ENCODE measurements around the gene HDAC4.

Gene HDAC4

DNA sequence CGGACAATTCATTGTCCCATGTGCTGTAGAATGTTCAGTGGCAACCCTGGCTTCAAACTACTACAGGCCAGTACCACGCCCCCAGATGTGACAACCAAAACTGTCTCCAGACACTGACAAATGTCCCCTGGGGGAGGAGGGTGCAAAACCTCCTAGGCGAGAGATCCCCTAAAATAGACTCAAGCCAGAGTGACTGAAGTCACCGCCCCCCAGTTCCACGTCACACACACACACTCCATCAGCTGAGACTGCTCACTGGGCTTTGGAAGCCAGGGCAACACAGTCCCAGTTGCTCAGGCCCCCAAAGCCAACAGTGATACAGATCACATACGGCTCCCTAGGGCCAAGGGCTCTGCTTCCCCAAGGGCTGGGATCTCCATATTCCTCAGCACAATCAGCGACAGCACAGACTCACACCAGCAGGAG lies 19.1 kb downstream of the HDAC4 start:
- DNase-seq: peak; percentile 31

DNA sequence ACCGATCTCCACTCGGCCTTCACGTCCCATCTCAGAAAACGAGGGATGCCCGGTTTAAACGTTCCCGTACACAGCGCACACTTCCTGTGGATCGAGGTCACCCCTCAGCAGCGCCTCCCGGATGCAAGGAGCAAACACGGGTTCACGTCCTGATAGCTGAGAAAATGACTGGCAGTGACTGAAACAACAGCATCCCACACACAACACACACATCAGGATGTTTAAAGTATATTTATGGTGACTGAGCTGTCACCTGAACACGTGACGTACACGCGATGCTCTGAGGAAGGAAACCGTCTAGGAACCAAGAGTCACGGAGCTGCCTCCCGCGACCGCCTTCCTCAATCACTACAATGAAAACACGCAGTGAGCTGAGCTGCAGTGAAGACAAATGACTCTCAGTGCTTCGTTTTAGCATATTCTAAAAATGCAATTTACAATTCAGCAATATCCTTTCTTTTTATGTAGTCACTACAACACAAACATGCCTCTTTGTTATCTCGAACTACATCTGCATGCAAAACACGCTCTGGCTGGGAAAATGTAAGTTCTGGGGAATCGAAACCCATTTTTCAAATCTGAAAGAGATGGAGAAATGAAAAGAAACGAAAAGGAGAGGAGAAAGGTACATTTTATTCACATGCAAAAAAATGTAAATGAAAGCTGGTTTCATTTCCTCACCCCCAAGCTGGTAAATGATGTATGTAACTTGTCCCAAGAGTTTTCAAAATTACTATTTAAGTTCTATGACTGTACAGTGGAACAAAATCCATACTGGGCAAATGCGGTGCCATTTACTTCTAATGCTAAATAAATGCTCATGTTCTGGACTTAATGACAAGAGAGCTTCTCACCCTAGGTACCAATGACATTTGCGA lies 19.8 kb downstream of the HDAC4 start:
- no peak for DNase-seq

DNA sequence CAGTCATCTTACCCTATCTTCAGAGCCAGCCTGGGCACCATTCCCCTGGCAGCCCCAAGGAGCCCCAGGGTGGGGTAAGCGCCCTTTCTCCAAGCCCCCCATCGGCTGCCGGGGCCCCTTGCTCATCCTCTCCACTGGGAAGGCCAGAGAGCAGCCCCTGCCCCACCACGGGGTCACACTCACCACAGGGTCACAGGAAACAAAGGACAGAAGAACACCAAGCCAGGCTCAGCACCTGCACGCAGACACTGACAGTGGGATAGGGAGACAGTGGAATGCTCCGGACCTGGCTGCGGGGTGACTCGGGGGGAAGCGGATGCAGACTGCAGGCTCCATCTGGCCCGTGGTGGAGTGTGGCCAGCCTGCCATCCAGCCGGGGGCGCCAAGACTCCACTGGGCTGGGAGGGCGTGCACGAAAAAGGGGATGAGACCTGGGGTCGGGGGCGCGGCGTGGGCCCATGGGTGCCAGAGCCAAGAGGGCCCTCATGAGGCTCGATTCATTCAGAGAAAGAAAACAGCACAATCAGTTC lies 21.1 kb downstream of the HDAC4 start:
- no peak for DNase-seq

DNA sequence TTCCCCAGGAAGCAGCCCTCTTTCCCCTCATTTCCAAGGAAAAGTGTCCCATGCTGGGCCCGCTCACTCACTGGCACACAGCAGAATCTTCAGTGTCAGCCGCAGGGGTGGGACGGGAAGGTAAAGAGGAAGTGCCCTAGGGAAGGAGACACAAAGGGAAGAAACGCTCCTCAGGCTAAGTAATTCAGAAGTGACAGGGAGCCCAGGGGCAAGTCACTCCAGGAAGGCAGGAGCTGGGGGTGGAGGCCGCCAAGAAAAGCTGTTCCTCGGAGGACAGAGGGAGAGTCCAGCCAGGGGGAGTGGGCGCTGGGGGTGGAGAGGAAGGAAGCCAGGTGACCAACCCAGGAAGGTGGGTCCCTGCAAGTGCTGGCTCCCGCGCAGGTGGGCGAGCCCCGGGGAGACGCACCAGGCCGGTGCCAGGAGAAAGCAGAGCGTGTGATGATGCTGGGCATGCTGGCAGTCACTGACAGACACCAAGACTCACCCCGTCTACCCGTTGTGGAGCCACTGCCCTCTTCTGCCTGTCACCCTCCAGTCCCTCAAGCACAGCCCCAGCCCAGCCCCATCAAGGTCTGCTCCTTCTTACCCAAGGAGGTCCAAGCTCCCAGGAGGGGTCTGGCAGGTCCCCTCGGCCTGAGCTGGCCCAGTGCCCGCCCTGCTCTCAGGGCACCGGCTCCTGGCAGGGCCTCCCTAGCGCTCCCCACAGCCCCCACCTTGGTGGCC lies 21.7 kb downstream of the HDAC4 start:
- DNase-seq: no peak

DNA sequence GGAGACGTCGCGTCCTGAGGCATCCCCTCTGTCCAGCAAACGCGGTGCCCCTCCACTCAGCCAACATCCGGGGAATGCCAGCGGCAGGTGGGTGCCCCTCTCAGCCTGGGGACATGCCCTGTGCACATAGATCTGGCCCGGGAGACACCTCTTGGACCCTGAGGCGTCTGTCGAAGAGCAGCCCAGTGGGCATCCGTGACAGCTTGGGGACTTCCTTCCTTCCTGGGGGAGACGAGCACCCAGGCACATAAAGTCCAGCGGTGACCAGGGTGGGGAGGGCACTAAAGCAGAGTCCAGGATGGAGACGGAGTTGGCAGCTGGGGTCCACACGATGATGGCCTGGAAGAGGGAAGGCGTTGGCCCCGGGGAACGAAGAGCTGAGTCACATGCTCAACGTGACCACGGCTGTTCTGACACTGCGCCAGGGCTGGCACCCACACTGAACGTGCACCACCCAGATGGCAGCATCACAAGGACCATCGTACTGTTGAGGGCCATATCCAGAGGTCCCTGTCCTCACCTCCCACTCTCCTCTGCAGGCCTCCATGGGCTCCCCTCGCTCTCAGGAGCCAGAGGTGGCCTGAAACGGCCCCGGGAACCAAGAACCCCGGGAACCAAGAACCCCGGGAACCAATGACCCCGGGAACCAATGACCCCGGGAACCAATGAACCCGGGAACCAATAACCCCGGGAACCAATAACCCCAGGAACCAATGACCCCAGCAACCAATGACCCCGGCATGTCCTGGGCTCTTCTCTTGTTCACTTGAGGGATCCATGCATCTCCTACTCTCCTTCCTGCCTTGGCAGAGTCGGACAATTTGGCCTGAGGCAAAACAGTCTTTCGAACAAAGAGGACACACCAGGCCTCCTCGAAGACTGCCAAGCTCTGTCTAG lies 22.6 kb downstream of the HDAC4 start:
- DNase-seq: no peak

DNA sequence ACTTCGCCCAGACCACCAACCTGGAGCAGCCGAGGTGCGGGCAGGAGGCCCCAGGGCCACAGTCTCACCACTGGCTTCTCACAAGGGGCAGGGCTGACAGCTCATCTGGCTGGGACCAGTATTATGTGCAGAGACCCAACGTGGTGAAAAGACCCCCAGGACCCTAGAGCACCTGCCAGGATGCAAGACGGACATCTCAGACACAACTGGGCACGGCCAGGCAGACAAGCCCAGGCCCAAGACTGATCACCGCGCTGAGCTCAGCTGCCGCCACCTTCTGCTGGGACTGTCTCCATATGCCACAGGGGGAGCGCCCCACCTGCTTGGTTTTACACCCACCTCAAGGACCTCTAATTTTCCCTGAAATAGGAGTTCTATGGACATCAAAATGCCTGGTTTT lies 23.2 kb downstream of the HDAC4 start:
- no peak for DNase-seq

DNA sequence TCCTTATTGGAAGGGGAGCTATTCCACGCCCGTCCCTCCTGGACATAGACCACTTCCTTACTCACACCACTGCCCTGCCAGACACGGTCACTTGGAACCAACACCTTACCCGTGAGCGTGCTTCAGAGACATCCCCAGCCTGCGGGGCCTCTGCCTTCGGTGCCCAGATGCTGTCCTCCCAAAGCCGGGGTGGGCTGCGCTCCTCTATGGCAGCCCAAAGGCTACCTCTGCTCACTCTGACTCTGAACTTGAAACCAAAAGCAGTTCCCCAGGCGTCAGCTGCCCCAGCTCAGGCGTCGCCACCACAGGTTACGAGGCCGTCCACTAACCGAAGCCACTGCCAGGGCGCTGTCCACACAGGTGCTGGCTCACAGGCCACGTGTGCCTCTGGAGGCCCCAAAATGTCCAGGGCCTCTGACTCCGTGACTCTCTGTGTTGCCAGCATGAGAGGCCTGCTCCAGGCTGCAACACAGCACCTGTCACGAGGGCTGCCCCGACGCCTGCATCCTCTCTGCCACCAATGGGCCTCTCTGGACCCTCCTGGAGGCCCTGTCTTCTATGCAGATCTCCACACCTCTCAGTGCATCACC lies 23.8 kb downstream of the HDAC4 start:
- no peak for DNase-seq

DNA sequence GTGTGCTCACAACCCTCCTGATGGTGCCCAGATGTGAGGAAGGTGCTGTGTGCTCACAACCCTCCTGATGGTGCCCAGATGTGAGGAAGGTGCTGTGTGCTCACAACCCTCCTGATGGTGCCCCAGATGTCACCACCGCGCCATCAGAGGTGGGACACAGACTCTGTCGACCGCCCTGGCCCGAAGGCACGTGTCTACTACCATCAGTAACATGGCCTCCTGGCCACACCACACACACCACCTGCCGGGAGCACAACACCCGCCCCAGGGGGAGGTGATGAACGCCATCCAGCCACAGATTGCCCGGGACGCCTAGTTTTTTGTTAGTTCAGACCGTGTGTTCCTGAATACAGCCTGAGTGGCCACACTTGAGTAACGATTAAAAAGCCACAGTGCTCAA lies 24.5 kb downstream of the HDAC4 start:
- no peak for DNase-seq

DNA sequence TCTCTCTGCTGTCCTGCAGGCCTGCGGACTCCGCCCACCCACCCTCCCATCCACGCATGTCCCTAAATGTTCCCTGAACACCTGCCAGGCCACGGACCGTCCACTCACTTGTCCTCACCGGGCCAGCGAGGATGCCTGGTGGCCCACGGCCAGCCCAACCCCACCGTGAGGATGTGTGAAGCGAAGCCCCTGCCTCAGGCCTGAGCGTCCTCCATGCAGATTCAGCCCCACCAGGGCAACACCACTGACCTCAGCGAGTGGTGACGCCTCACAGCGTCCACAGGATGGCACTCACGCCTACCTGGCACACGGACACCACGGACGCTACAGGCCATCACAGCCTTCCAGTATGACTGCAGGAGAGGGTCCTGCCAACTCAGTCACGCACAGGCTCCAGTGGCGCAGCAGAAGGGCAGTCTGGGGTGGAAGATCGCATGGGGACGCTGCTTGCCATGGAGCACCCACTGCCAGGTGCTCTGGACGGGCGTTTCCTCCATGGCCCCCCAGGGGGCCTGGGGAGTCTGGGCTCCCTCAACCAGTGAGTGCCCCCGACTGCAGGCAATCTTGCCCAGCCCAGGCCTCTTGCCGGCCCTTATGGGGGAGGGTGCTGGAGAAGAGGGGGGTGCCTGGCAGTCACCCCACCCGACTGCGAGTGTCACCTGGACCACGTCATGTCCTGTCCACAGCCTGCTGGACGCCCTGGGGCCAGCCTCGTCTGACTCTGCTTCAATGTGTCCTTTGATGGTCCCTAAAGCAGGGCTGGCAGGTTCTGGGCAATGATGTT lies 25.4 kb downstream of the HDAC4 start:
- no peak for DNase-seq

DNA sequence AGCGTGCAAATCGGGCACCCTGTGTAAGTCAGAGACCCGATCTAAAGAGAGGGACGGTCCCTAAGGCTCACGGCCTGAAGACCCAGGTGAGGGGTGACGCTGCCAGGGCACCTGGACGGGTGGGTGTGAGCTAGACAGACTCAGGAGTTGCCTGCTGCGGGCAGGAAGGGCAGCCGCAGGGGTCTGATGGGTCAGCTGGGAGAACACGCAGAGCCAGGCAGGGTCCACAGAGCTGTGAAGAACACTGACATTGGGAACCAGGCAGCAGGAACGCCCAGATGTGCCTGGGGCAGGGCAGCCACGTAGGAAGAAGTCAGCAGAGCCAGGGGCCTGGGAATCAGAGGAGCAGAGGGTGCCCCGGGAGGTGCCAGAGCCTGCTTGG lies 25.9 kb downstream of the HDAC4 start:
- no peak for DNase-seq

DNA sequence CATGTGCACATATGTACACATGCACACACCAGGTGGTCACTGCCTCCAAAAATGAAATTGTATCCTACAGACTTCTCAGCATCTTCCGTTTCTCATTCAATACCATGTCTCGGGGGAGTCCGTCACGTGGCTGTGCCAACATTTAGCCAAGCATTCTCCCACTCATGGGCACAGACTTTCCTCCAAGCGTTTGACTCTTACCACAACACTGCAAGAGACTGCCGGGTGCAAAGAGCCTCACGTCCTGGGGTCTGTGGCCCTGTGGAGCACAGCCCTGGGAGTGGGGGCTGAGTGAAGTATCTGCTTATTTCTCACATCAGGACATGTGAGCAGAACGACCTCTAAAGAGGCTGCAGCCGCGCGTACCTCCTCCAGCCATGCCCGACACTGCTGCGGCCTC lies 28.0 kb downstream of the HDAC4 start:
- DNase-seq: no peak

DNA sequence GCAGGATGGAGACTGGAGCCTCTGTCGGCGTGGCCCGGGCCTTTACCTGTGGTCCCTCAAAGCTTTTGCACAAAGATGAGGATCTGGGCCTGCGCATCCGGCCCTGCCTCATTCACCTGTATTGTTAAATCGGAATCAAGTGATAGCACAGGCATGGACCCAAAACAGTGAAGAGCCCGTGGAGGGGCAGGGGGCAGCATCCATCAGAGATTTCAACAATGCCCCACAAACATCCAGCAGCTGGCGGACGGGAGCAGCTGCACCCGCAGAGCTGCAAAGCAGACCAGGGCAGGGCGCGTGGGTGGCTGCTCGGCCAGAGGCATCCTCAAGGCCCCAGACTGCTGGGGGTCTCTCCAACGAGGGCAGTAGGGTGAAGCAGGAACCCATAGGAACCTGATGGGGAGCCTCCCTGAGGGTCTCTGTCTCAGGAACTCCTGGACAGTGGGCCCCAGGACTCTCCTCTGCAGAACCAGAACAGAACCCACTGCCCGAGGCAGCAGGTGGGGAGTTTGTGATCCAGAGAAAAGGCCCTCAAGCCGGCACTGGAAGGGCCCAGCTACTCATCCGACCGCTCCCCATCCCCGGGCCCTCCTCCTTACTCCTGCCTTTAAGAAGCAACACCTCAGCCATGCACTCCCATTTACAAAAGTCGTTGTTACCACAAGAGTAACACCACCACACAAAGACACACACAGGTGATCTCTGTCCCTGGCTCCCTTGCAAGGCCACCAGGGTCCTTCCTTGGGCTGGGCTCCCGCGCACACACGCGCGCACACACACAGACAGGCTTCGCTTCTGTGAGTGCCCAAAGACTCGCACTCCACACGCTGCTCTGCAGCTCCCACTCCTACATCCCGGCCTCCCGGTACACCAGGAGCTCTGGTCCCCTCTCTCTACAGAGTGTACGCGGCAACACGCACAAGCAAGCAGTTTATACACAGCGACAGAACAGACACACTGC lies 28.8 kb downstream of the HDAC4 start:
- no peak for DNase-seq

DNA sequence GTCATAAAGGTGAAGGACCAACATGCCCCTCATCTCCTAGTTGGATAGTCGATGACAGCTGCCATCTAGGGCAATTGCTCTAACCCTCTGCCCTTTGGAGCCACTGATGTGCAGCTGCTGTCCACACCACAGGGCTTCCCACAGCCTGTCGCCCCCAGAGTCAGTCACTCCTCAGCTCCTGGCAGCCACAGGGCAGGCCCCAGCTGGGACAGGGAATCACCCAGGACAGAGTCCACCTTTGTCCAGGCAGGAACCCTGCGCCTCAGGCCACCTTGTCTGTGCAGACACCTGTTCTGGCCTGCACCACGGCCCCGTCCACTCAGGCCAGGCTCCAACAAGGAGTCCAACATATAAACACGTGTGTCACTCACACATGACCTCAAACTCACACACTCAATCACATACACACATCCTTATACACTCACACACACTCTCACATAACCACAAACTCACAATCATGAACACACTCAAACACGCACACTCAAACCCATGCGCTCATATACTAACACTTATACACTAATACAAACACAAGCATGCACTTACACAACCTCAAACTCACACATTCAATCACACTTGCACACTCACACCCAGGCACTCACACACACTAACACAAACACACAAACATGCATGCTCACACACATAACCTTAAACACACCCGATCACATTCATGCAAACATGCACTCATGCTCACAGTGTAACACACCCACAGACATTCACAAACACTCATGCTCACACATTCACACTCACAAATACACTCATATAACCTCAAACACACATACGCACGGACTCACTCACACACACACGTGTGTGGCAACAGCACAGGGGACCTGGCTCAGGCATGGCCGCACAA lies 29.7 kb downstream of the HDAC4 start:
- DNase-seq: no peak

DNA sequence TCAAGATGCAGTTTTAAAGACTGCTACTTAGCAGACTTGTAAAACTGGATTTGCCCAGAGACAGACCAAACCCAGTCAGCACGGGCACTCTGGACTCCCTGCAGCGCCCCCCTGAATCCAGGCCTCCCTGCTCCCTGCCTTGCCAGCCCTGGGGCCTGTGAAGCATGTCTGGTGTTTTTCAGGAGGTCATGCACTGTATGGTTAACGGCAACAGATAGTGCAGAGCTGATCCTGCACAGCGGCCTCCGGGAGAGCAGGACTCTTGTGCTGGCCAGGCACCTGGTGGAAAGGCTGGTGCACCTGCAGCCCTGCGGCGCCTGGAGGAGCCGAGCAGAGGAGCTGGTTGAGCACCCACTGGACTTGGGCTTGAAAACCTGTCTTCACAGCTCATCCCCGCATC lies 30.4 kb downstream of the HDAC4 start:
- no peak for DNase-seq

DNA sequence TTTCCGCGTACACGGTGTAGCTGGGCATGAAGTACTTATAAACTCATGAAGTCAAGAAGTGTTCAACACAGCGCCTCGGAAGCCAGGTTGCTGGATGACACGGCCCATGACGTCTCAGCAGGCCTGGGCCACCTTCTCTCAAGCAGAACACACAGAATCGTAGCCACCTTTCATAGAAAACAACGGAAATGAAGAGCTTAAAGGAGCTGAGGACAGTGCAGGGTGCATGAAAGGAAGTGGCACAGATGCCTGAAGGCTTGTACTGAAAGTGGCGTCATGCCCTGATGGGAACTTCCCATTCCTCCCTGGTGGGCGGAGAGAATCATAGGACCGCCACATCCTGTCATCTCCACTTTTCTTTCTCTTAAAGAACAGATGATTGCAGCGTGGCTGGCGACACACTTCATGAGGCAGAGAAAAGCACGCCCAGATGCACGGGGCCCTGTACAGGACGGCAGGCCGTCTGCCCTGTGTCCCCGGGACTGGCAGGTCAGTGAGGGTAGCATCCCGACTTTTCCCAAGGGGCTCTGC lies 31.1 kb downstream of the HDAC4 start:
- no peak for DNase-seq

DNA sequence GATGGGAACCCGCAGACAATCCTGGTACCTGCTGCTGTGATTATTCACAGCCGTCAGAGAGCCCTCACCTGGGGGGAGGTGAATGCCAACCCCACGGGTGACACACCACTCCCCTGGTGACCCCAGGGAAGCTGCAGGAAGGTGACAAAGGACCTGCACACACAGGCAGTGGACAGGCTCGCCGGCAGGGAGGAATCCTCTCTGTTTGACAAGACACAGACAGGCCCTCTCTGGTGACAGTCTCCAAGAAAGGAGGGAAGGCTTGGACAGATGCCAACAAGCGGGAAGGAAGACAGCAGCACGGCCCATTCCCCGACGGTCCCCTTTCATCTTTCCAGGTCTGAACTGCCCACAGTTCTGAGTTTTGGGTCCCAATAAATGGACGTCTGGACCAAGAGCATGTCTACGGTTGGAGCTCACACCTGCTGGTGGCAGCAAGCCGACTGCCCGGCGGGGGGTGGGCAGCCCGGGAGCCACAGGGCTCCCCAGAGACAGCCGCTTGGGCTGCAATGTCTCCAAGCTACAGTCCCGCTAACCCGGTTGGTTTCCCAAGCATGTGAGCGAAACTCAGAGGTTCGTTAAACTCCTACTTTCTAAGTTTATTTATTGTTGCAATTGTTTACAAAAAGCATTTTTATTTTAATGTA lies 31.8 kb downstream of the HDAC4 start:
- DNase-seq: no peak

DNA sequence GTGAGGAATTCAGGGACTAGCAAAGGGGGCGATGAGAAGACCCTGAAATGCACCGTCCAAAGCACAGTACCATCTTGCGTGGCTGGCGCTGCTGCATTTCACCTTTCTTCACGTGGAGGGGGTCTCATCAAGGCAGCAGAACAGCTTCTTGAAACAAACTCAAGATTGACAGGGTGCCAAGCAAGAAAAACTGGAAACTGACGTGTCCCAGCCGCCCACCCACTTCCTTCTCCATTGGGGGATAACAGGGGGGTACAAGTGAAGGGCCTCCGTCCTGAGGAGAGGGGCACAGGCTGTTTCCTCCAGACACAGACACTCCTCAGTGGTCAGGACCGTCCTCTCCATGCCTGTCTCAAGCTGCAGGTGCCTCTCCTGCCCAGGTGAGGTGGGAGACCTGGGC lies 32.5 kb downstream of the HDAC4 start:
- no peak for DNase-seq

DNA sequence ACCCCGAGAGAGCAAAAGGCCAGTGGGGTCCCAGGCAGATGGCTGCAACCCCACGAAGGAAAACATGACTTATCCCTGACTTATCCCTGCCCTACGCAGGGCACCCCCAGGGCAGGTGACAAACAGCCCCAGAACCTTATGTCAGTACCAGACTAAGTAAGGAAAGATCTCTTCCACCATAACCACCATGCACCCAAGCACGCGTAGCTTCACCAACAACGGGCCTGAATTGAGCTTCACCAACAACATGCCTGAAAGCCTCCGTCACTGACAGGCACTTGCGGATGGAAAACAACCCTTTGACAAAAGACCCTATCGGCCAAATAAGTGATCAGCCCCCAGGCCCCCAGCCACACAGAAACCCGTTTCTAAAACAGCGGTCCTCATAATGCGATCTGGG lies 34.1 kb downstream of the HDAC4 start:
- DNase-seq: no peak
